Measurements from ENCODE around the gene TCF15. TPM values are rescaled to one million over a fixed set of nuclear protein-coding genes. Genes with fewer than 3 reads are reported as not detected.

Gene TCF15
- total and polyA plus RNA-seq, 2 of the 13 experiments (the other 11 are each of a cell fraction or from before 2014, with no cell fraction given): not detected

GRCh38 chr20:653590-654416 lies 43.7 kb upstream of the TCF15 start (continued):
- TF ChIP-seq KDM3A (CRISPR knock-in tag; IDR thresholded peaks at IDR 0.05; ENCODE audit: low read depth): no peak
- no peak for TF ChIP-seq FOSL1 (CRISPR knock-in tag; IDR thresholded peaks at IDR 0.05; ENCODE audit: borderline replicate concordance)
- TF ChIP-seq JARID2 (CRISPR knock-in tag; IDR thresholded peaks at IDR 0.05; ENCODE audit: insufficient replicate concordance): no peak
- TF ChIP-seq ZNF629 (CRISPR knock-in tag; conservative IDR thresholded peaks at IDR 0.05): peak; percentile 100
- no peak for TF ChIP-seq ARNT (IDR thresholded peaks at IDR 0.05)
- TF ChIP-seq GZF1 (CRISPR knock-in tag; IDR thresholded peaks at IDR 0.05): 0 out of 2 replicates have a peak, but pooled peaks have one; percentile 5
- TF ChIP-seq ZBTB44 (CRISPR knock-in tag; IDR thresholded peaks at IDR 0.05): no peak
- no peak; the same call in 1 of the 2 replicates for TF ChIP-seq ZC3H4 (CRISPR knock-in tag; IDR thresholded peaks at IDR 0.05; ENCODE audit: borderline replicate concordance)
- peak; percentile 13; the same call in 1 of the 2 replicates for TF ChIP-seq TFAP4 (IDR thresholded peaks at IDR 0.05; ENCODE audit: borderline replicate concordance, low read depth)
- no peak for TF ChIP-seq HNRNPH1 (optimal IDR thresholded peaks at IDR 0.05; ENCODE audit: low read depth, low read length)
- TF ChIP-seq DDIT3 (CRISPR knock-in tag; IDR thresholded peaks at IDR 0.05): peak; percentile 13; the same call in 1 of the 2 replicates
- peak; percentile 92 for TF ChIP-seq ZMYM2 (CRISPR knock-in tag; IDR thresholded peaks at IDR 0.05)
- no peak for TF ChIP-seq NFRKB (IDR thresholded peaks at IDR 0.05)
- TF ChIP-seq ZNF775 (CRISPR knock-in tag; IDR thresholded peaks at IDR 0.05; ENCODE audit: borderline replicate concordance): 0 out of 2 replicates have a peak, but pooled peaks have one; percentile 22
- TF ChIP-seq EP300 (IDR thresholded peaks at IDR 0.05; ENCODE audit: low read depth in 2 of 2, low read length in 2 of 2): peak; percentile 24 to 47; a peak in 1 of 4 replicates
- no peak; the same call in 1 of the 2 replicates for TF ChIP-seq EP300 (CRISPR knock-in tag; IDR thresholded peaks at IDR 0.05; ENCODE audit: borderline replicate concordance)
- TF ChIP-seq ZNF674 (CRISPR knock-in tag; IDR thresholded peaks at IDR 0.05; ENCODE audit: low read depth): no peak; the same call in 1 of the 2 replicates
- no peak for TF ChIP-seq SETDB1 (CRISPR knock-in tag; IDR thresholded peaks at IDR 0.05; ENCODE audit: borderline replicate concordance)
- TF ChIP-seq POGK (CRISPR knock-in tag; conservative IDR thresholded peaks at IDR 0.05): peak; percentile 25; the same call in 1 of the 2 replicates
- no peak; the same call in 1 of the 2 replicates for TF ChIP-seq CHD2 (IDR thresholded peaks at IDR 0.05; ENCODE audit: low read depth, low read length)
- TF ChIP-seq FOXK1 (CRISPR knock-in tag; IDR thresholded peaks at IDR 0.05; ENCODE audit: borderline replicate concordance, low read depth): no peak
- no peak for TF ChIP-seq KLF13 (CRISPR knock-in tag; IDR thresholded peaks at IDR 0.05)
- no peak for TF ChIP-seq ELK4 (CRISPR knock-in tag; IDR thresholded peaks at IDR 0.05; ENCODE audit: borderline replicate concordance)
- TF ChIP-seq CEBPB (IDR thresholded peaks at IDR 0.05; ENCODE audit: borderline replicate concordance, low read depth, low read length): peak; percentile 64
- no peak for TF ChIP-seq DNMT3B (CRISPR knock-in tag; conservative IDR thresholded peaks at IDR 0.05)

Data from HepG2 (cell line).